Measurements from ENCODE around the gene TMEM200B. TPM values are rescaled to one million over a fixed set of nuclear protein-coding genes. Genes with fewer than 3 reads are reported as not detected.

The TMEM200B gene
- total RNA-seq, 1 experiment from 2014 or later: 11.3 TPM

- ChIA-PET CTCF (no interaction called here), POLR2A (no interaction called here)
Measured at GRCh38 chr1:29172415-29172939, 48.8 kb upstream of the TMEM200B start.

More at GRCh38 chr1:29172415-29172939, 48.8 kb upstream of the TMEM200B start:
- H4K20me1 ChIP-seq (ENCODE audit: insufficient read depth): peaks cover 46% of the 10 kb centered on the region; the same call in 1 of the 2 replicates
- H3K36me3 ChIP-seq (ENCODE audit: control insufficient read depth in 1 of 2, insufficient read depth in 2 of 2, low read length in 2 of 2): peaks cover 2 to 19% of the 10 kb centered on the region in 2 experiments; a peak in 2 of 4 replicates
- no peak overlapping the region for H2AFZ ChIP-seq (ENCODE audit: low read depth, low read length, poor library complexity, severe bottlenecking)
- H3K9me2 ChIP-seq (ENCODE audit: insufficient read depth): no peaks in the 10 kb centered on the region
- no TSS peak for BruUV-seq (replicated peaks)
- RAD21 ChIA-PET (ENCODE audit: low non-redundant PET in 1 of 2, low total read pairs in 2 of 2, uncharacterized antibody in 2 of 2, unreplicated experiment in 2 of 2): no interaction called here
- no peak overlapping the region for H3K4me2 ChIP-seq (ENCODE audit: low read length)
- H3K27me3 ChIP-seq (ENCODE audit: insufficient read depth, low read length): no peaks in the 10 kb centered on the region
- no peak for DNase-seq (ENCODE audit: low read depth, low spot score)
- no peaks in the 10 kb centered on the region for H3K9me3 ChIP-seq (ENCODE audit: control insufficient read depth in 1 of 2, insufficient read depth in 1 of 2, low read depth in 1 of 2, low read length in 2 of 2)
- H3K4me3 ChIP-seq (replicated peaks in 1 of 2; ENCODE audit: low read depth in 1 of 2, low read length in 2 of 2): no peak overlapping the region
- H3K4me1 ChIP-seq (ENCODE audit: control insufficient read depth in 1 of 2, insufficient read depth in 2 of 2, low read length in 2 of 2): no peaks in the 10 kb centered on the region
- no peak overlapping the region for H3K27ac ChIP-seq (ENCODE audit: low read depth, low read length)
- peaks cover 100% of the 10 kb centered on the region for H3K79me2 ChIP-seq (ENCODE audit: insufficient read depth, low read length)
- H3K9ac ChIP-seq (ENCODE audit: low read length): no peak overlapping the region
- ATAC-seq: no peak
- TF ChIP-seq SRF (IDR thresholded peaks at IDR 0.05; ENCODE audit: low read depth) (no peak), ELF1 (IDR thresholded peaks at IDR 0.05; ENCODE audit: borderline replicate concordance, low read depth) (no peak), ZNF274 (IDR thresholded peaks at IDR 0.05; ENCODE audit: low read depth, low read length) (no peak), ZBTB33 (IDR thresholded peaks at IDR 0.05; ENCODE audit: extremely low read depth, insufficient replicate concordance, low read length) (no peak), SP1 (IDR thresholded peaks at IDR 0.05; ENCODE audit: low read depth) (no peak), EZH2phosphoT487 (IDR thresholded peaks at IDR 0.05; ENCODE audit: borderline replicate concordance) (no peak), RAD21 (IDR thresholded peaks at IDR 0.05; ENCODE audit: low read depth) (no peak), MAX (IDR thresholded peaks at IDR 0.05) (no peak), ATF3 (IDR thresholded peaks at IDR 0.05) (no peak), REST (IDR thresholded peaks at IDR 0.05; ENCODE audit: low read depth) (no peak), EGR1 (IDR thresholded peaks at IDR 0.05; ENCODE audit: low read depth) (no peak), CBX3 (IDR thresholded peaks at IDR 0.05; ENCODE audit: low read depth) (no peak), ZFX (IDR thresholded peaks at IDR 0.05) (no peak), SIN3A (IDR thresholded peaks at IDR 0.05; ENCODE audit: low read depth) (no peak), TCF7L2 (IDR thresholded peaks at IDR 0.05; ENCODE audit: borderline replicate concordance, extremely low read depth, insufficient read depth, insufficient read length) (no peak), YY1 (IDR thresholded peaks at IDR 0.05; ENCODE audit: extremely low read depth, insufficient replicate concordance, low read depth, low read length) (no peak), CTCF (IDR thresholded peaks at IDR 0.05 in 2 of 3, conservative IDR thresholded peaks at IDR 0.05 in 1 of 3; ENCODE audit: borderline replicate concordance in 1 of 3, insufficient read depth in 1 of 3, low read depth in 2 of 3, low read length in 2 of 3) (no peak)
- intact Hi-C loops (cut with micrococcal nuclease): no loop called here

Measured in HCT116 (cell line).